Fibroblast of villous mesenchyme (primary cell): ENCODE data around the gene SLC24A4. TPM values are rescaled to one million over a fixed set of nuclear protein-coding genes. Genes with fewer than 3 reads are reported as not detected.

Experiments used
- DNase-seq: peaks from one replicate; pipeline ENCODE4 v3.0.0-alpha.2; 2010; ENCODE audit warnings: low read depth
- H3K4me3 ChIP-seq: 2 replicates; pipeline ENCODE4 v1.5.1; 2011; ENCODE audit warnings: low read depth, mild to moderate bottlenecking, low read length
- total RNA-seq: library from RNA; depleted of rRNA; stranded (reverse); fragments of >200 nt; gene quantifications from 2 replicates; pipeline ENCODE4 v1.2.3, GENCODE V29; 2012
- TF ChIP-seq, protein P1 (sequence below): IDR thresholded peaks from 2 replicates; pipeline ENCODE4 v1.5.1; 2012; ENCODE audit warnings: low read depth, mild to moderate bottlenecking, low read length; ENCODE audit not compliant: insufficient read depth

SLC24A4 gene
- total RNA-seq, 1 donor: not detected

DNA sequence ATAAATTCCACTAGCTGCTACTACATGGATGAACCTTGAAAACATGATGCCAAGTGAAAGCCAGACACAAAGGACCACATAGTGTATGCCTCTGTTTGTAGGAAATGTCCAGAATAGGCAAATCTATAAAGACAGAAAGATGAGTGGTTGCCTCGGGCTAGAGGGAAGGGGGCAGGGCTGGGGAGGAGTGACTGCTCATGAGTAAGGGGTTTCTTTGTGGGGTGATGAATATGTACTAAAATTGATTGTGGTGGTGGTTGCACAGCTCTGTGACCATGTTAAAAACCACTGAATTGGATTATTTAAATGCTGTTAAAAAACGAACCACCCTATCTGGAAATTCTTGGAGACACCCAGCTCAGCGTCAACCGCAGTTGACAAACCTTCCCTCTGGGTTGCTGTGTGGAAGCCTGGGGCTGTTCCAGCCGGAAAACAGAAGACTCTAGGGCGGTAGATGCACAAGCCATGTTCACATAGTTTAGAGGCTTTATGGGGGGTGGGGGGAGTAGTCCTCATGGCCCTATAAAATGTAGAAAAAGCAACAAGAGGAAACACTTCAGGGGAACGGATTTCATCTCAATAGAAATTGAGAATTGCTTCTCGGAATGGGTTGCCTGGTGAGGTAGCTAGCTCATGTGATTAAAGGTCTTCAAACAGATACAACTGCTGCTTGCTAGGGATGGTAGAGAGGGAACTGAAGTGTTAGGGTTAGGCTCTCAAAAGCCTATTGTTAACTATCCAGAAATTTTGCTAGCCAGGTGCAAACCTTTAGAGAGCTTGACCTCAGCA lies 220.0 kb downstream of the SLC24A4 start:
- TF ChIP-seq, protein P1, sequence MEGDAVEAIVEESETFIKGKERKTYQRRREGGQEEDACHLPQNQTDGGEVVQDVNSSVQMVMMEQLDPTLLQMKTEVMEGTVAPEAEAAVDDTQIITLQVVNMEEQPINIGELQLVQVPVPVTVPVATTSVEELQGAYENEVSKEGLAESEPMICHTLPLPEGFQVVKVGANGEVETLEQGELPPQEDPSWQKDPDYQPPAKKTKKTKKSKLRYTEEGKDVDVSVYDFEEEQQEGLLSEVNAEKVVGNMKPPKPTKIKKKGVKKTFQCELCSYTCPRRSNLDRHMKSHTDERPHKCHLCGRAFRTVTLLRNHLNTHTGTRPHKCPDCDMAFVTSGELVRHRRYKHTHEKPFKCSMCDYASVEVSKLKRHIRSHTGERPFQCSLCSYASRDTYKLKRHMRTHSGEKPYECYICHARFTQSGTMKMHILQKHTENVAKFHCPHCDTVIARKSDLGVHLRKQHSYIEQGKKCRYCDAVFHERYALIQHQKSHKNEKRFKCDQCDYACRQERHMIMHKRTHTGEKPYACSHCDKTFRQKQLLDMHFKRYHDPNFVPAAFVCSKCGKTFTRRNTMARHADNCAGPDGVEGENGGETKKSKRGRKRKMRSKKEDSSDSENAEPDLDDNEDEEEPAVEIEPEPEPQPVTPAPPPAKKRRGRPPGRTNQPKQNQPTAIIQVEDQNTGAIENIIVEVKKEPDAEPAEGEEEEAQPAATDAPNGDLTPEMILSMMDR: no peak
- DNase-seq: no peak
- H3K4me3 ChIP-seq: no peak overlapping the region

GRCh38 chr14:92544051-92544720 lies 221.2 kb downstream of the SLC24A4 start:
- no peak for DNase-seq
- TF ChIP-seq, protein P1: no peak
- no peak overlapping the region for H3K4me3 ChIP-seq

- H3K4me3 ChIP-seq: no peak overlapping the region
- peak; percentile 80 for DNase-seq
- TF ChIP-seq, protein P1: no peak
Measured at GRCh38 chr14:92546347-92547053, 223.5 kb downstream of the SLC24A4 start.

DNA sequence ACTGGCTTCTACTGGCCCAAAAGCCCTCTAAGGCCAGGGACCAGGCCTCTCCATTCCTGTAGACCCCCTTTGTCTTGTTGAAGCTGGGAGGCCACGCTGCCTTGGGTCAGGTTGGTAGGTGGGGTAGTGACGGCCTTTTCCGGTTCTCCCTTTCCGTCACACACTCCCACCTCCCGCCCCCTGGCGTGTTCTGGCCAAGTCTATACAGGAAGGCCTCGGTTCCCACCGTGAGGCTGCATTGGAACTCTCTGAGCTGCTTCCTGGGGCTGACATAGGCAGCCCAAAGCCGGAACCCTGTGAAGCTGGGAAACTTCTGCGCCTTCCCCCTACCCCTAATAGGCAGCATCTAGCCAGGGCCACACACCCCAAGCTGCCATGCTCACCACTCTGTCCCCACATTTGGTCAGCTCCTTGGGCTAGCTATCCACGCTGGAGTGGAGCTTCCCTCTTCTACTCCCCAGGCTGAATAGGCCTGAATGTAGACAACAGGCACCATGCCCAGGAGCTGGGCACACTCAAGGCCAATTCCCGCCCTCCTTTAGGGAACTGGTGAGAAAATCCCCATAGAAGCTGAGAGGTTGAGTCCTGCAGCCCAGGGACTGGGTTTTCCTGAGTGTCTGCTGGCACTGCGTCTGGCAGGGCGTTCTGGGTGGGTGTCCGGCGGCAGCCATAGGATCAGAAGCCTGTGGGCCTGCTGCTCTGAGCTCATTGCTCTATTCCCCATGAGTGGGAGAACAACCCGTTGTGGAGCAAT lies 226.3 kb downstream of the SLC24A4 start:
- no peak for DNase-seq
- TF ChIP-seq, protein P1: no peak
- H3K4me3 ChIP-seq: no peak overlapping the region

DNA sequence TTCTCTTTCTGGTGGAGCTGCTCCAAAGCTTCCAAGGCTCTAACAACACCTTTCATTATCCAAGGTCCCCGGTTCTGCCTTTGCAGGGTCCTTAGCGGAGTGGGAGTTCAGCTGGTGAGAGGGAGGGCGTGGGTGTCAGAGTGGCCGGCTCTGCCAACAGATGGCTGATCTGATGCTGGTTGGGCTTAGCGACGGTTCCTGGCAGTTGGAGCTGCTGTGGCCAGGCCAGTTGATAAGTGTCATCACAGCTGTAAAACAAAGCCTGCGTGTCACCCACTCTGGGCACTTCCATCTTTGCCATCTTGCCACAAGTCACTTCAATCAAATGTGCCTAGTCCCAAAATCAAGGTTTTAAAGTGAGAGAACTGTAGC lies 226.9 kb downstream of the SLC24A4 start:
- H3K4me3 ChIP-seq: no peak overlapping the region
- TF ChIP-seq, protein P1: no peak
- peak; percentile 18 for DNase-seq

Other genes starting within 250 kb of the SLC24A4 start
- gene ATXN3, start 216.6 kb upstream of the SLC24A4 start, total RNA-seq: 15.1 and 21.6 TPM in 2 replicates
- 243 and 263 TPM in 2 replicates for gene NDUFB1, start 201.5 kb upstream of the SLC24A4 start, total RNA-seq
- gene CPSF2, start 201.2 kb upstream of the SLC24A4 start, total RNA-seq: 45.1 and 67.8 TPM in 2 replicates
- gene RIN3, start 190.6 kb downstream of the SLC24A4 start, total RNA-seq: 7.3 and 7.4 TPM in 2 replicates